Skin of body (tissue), 3 donors: Measurements from ENCODE around the gene TCP1. TPM values are rescaled to one million over a fixed set of nuclear protein-coding genes. Genes with fewer than 3 reads are reported as not detected.
"Not testable (repeated sequence)": the region's sequence is repeated elsewhere in the genome, so short reads cannot be mapped to it uniquely, and the experiment has no call there.

Experiments used
- DNase-seq: peaks from one replicate; lab custom pipeline; 2025; lab: John Stamatoyannopoulos, UW
- small RNA-seq: library from RNA; depleted of rRNA; stranded (forward); fragments of <200 nt; gene quantifications from one replicate; pipeline ENCODE3, GENCODE V24; 2014; ENCODE audit warnings: low replicate concordance
- total RNA-seq: library from RNA; depleted of rRNA; stranded (reverse); fragments of >200 nt; gene quantifications from one replicate; pipeline ENCODE4 v1.2.3, GENCODE V29; 2014

TCP1 gene
- total RNA-seq, 1 donor from 2014 or later = 130 TPM

GRCh38 chr6:159745081-159745480 lies 44.3 kb downstream of the TCP1 start:
- DNase-seq = no peak

GRCh38 chr6:159742165-159742564 lies 47.2 kb downstream of the TCP1 start:
- no peak for DNase-seq

- DNase-seq = no peak
These were observed 50.1 kb downstream of the TCP1 start for GRCh38 chr6:159739341-159739740.

- DNase-seq = no peak
These were observed 52.5 kb downstream of the TCP1 start for GRCh38 chr6:159736908-159737307.

- DNase-seq = not testable (repeated sequence)
These were observed 56.0 kb downstream of the TCP1 start for GRCh38 chr6:159733395-159733794.

- DNase-seq = not testable (repeated sequence)
These were observed 56.9 kb downstream of the TCP1 start for GRCh38 chr6:159732550-159732949.

- no peak for DNase-seq
These were observed 59.1 kb downstream of the TCP1 start for GRCh38 chr6:159730332-159730676.

- peak; percentile 14 for DNase-seq
These were observed 59.6 kb downstream of the TCP1 start for GRCh38 chr6:159729598-159730331.

GRCh38 chr6:159728531-159728964 lies 60.9 kb downstream of the TCP1 start:
- DNase-seq = peak; percentile 26

Small RNA genes lying within 50 kb of the gene (small RNA-seq; reads per million reads assigned to genes)
- gene SNORA20 (73.5 reads per million, percentile 96 among the genes with 10 or more reads in this experiment), gene SNORA29 (not detected)

Other genes with a start within 250 kb of the TCP1 start
- 71.2 TPM for gene SOD2, start 96.4 kb downstream of the TCP1 start, total RNA-seq
- 91.9 TPM for gene WTAP, start 62.1 kb downstream of the TCP1 start, total RNA-seq
- 19.0 TPM for gene ACAT2, start 27.6 kb downstream of the TCP1 start, total RNA-seq
- 40.0 TPM for gene MRPL18, start 865 bp upstream of the TCP1 start, total RNA-seq
- 0.30 TPM for gene PNLDC1, start 10.7 kb upstream of the TCP1 start, total RNA-seq
- under 0.01 TPM for gene MAS1, start 101.4 kb upstream of the TCP1 start, total RNA-seq
- 93.1 TPM for gene IGF2R, start 179.5 kb upstream of the TCP1 start, total RNA-seq